ENCODE data around the gene NDRG3. TPM values are rescaled to one million over a fixed set of nuclear protein-coding genes. Genes with fewer than 3 reads are reported as not detected.

The NDRG3 gene
- total and polyA plus RNA-seq, 2 of the 4 experiments (the other 2 are of a cell fraction), result 24.8 to 34.2 TPM

GRCh38 chr20:36644706-36645095, 101.2 kb downstream of the NDRG3 start:
- Histone ChIP-seq H4K20me1 (ENCODE audit: insufficient read depth, low read length) (no peaks in the 10 kb centered on the region), H4K8ac (ENCODE audit: low read depth in 2 of 2, low read length in 2 of 2) (no peak overlapping the region), H3K79me1 (ENCODE audit: low read depth in 1 of 2, low read length in 2 of 2) (no peaks in the 10 kb centered on the region), H3K27ac (ENCODE audit: insufficient read depth, low read length) (no peak overlapping the region), H2BK120ac (ENCODE audit: low read depth, low read length) (no peak overlapping the region), H3K23ac (ENCODE audit: low read depth, low read length) (no peak overlapping the region), H3K4me1 (ENCODE audit: control insufficient read depth, insufficient read depth, low read length) (no peaks in the 10 kb centered on the region), H2AK5ac (ENCODE audit: low read depth, low read length) (no peak overlapping the region), H2BK15ac (ENCODE audit: low read depth, low read length) (no peak overlapping the region), H3K18ac (ENCODE audit: low read depth, low read length) (no peak overlapping the region), H2AFZ (replicated peaks; ENCODE audit: low read length, poor library complexity) (no peak overlapping the region), H3K9me1 (ENCODE audit: insufficient read depth, low read length) (no peaks in the 10 kb centered on the region), H2BK20ac (ENCODE audit: low read depth, low read length) (no peak overlapping the region), H3K56ac (ENCODE audit: extremely low read depth, insufficient read depth, low read length) (no peak overlapping the region), H3K9me3 (ENCODE audit: control insufficient read depth, insufficient read depth, low read length) (no peaks in the 10 kb centered on the region), H4K5ac (ENCODE audit: low read depth, low read length) (no peak overlapping the region), H4K91ac (ENCODE audit: insufficient read depth, low read depth, low read length) (no peak overlapping the region), H2BK5ac (ENCODE audit: low read depth, low read length, poor library complexity, severe bottlenecking) (no peak overlapping the region), H3K27me3 (ENCODE audit: control insufficient read depth, insufficient read depth, low read length) (0 out of 2 replicates have a peak, but pooled peaks cover 1% of the 10 kb centered on the region), H3K14ac (replicated peaks; ENCODE audit: low read depth, low read length) (no peak overlapping the region), H3K9ac (ENCODE audit: low read depth, low read length) (no peak overlapping the region), H3K4ac (ENCODE audit: low read depth, low read length) (no peak overlapping the region), H3K4me2 (ENCODE audit: low read depth, low read length) (no peak overlapping the region), H3K36me3 (ENCODE audit: control insufficient read depth, insufficient read depth, low read length) (no peaks in the 10 kb centered on the region), H3K4me3 (ENCODE audit: insufficient read depth, low read depth, low read length) (no peak overlapping the region), H2AK9ac (replicated peaks; ENCODE audit: low read depth, low read length, poor library complexity) (no peak overlapping the region)
- dilution Hi-C loops (cut with HindIII; ENCODE audit: low sequenced_read_pairs, unreplicated experiment), result no loop called here
- CTCF ChIA-PET, result no interaction called here
- WGBS, 2 experiments (ENCODE audit: extremely low coverage in 2 of 2, insufficient read length in 1 of 2), result 57% methylated on average over 1 of the region's 7 CpGs; no CpG with 5 or more reads in 1 of the 2 experiments
- no TSS peak for BruUV-seq (replicated peaks)
- no peak for ATAC-seq (ENCODE audit: low read depth)
- intact Hi-C loops (cut with micrococcal nuclease), result no loop called here
- in situ Hi-C loops (cut with MboI; ENCODE audit: low sequenced_read_pairs), result no loop called here
- TF ChIP-seq MXI1 (IDR thresholded peaks at IDR 0.05; ENCODE audit: borderline replicate concordance, low read depth, low read length) (no peak), CEBPB (IDR thresholded peaks at IDR 0.05; ENCODE audit: low read depth, low read length) (no peak), POLR2A (IDR thresholded peaks at IDR 0.05; ENCODE audit: low read depth, low read length) (no peak), RAD21 (IDR thresholded peaks at IDR 0.05; ENCODE audit: low read length) (no peak), USF2 (IDR thresholded peaks at IDR 0.05; ENCODE audit: low read depth, low read length) (no peak), SMC3 (IDR thresholded peaks at IDR 0.05; ENCODE audit: low read depth, low read length) (no peak), RFX5 (IDR thresholded peaks at IDR 0.05; ENCODE audit: low read depth, low read length) (no peak), MAZ (IDR thresholded peaks at IDR 0.05; ENCODE audit: borderline replicate concordance, low read depth, low read length) (no peak), CHD1 (IDR thresholded peaks at IDR 0.05; ENCODE audit: low read depth, low read length) (no peak)
- TF ChIP-seq, protein P1, sequence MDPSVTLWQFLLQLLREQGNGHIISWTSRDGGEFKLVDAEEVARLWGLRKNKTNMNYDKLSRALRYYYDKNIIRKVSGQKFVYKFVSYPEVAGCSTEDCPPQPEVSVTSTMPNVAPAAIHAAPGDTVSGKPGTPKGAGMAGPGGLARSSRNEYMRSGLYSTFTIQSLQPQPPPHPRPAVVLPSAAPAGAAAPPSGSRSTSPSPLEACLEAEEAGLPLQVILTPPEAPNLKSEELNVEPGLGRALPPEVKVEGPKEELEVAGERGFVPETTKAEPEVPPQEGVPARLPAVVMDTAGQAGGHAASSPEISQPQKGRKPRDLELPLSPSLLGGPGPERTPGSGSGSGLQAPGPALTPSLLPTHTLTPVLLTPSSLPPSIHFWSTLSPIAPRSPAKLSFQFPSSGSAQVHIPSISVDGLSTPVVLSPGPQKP (IDR thresholded peaks at IDR 0.05; ENCODE audit: borderline replicate concordance, low read depth, low read length), result no peak
- DNase-seq, result no peak
- POLR2A ChIA-PET (ENCODE audit: unreplicated experiment), result no interaction called here
